ENCODE measurements around the gene PELI1.

PELI1 gene, protein sequence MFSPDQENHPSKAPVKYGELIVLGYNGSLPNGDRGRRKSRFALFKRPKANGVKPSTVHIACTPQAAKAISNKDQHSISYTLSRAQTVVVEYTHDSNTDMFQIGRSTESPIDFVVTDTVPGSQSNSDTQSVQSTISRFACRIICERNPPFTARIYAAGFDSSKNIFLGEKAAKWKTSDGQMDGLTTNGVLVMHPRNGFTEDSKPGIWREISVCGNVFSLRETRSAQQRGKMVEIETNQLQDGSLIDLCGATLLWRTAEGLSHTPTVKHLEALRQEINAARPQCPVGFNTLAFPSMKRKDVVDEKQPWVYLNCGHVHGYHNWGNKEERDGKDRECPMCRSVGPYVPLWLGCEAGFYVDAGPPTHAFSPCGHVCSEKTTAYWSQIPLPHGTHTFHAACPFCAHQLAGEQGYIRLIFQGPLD

DNA sequence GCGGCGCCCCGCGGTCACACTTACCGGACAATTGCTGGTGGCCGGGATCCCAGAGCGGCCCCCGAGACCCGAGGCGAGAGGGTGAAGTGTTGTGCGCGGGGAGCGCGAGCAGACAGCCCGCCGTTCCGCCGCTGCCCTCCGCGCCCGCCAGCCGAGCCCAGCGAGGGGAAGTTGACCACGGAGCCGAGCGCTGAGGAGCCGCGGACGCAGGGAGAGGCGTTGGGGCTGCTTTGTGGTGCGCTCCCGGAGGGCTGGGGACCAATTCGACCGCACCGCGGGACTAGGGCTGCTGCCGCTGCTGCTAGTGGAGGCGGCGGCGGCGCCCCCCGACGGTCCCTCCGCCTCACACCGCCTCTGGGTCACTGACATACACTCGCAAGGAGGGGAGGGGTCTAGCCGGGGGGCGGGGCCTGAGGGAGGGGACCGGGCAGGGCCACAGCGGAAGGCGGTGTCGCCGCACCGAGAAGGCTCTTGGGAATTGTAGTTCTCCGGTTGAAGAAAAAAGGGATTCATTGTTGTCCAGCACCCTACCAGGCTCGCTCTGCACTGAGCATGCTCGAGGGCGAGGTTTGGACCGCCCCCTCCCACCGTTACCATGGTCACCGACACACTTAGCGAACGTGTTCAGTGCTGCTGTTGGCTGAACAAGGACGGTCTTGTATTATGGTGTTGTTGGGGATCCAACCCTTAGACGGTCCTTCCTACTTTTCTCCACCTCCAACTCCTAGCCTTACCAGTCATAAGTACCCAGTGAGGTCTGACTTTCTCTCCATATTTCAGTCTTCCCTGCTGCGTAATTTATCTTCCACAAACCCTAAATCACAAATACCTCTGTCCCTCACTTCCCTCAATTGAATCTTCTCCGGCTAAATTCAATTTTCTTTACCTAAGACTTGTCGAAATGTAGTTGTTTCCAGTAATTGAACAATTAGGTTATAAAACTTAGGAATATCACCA, at the start of gene PELI1:
Gene PELI1, minus strand, starts transcription at position 364 of the 957 bp plus-strand sequence. CDS start 36,110 bp downstream, outside the sequence.
- peak; percentile 95 for DNase-seq (ENCODE audit: low read depth)

DNA sequence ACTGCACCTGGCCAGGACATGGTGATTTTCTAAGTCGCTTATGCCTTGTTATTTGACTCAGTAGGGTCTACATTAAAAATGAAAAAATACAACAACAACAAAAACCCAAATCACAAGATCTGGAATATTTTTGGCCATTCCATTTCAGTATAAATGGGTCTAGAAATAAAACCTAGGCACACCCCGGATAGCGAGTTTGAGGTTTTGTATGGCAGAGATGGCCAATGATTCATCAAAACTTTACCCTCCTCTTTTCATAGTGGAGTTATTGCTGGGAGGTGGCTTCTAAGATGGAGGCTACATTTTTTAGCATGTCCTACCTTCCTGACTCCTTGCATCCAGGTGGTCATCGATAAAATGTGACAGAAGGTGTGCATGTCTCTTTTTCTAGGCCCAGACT, 49.3 kb upstream of the PELI1 start:
- DNase-seq (ENCODE audit: low read depth): no peak

DNA sequence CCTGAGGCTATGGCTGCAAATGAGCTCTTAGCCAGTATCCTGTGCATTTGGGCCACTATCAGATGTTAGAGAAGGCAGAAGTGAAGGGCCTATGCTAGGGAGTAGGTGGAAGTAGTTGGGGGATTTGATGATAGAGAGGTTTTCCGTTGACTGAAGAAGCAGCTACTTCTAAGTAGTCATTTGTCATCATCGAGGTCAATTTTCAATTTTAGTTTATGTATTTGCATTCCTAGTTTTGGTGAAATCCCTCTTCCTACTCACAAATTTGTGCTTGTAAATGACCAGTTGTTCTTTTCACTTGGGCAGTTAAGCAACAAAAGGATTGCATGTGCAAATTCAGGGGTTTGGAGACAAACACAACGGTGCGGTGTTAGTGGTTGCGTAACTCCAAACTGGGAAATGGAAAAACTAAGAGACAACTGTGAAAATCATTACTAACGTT, 48.5 kb upstream of the PELI1 start:
- no peak for DNase-seq (ENCODE audit: low read depth)

DNA sequence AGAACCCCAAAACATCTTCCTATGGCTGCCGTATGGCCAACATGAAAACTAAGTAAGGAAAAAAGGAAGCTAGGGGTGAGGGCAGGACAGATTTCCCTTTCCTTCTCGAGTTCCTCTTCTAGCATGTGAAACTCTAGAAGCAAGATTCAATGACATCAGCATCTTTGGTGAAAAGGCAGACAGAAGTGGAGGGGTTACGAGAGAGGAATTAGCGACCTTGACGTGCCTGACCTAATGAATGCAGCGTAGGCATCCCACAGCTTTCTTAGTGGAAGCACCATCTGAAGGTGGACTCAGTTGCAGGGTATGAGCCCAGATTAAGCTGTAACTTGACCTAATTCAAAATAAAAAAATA, 47.9 kb upstream of the PELI1 start:
- DNase-seq (ENCODE audit: low read depth): peak; percentile 12

DNA sequence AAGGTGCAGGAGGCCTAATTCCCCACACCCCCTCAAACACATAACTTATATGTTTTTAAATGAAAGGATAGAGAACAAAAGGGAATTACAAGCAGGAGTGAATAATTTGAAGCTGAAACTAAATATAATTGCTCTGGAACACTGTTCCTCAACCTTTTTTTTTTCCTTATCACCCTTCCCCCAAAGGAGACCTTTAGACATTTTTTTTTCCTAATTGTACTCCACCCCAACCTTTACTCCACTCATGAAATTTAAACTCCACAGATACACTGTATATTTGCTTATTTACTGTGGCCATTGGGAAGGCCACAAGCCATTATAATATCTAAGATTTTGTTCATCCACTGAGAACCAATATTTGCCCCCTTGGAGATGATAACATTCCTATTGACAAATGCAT, 45.4 kb upstream of the PELI1 start:
- DNase-seq (ENCODE audit: low read depth): no peak

DNA sequence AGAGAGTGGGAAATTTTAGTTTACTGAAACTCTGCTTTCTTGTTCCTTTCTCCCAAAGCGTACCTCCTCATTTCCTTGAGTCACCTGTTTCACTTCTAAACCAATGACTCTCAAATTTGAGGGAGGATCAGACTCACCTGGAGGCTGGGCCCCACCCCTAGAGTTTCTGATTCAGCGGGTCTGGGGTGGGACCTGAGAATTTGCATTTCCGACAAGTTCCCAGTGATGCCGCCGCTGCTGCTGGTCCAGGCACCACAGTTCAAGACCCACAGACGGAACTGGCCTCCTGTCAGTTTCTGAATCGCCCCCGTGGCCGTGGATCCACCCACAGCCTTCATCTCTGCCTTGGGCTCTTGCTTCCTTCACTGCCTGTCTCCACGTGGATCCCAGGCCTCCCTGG, 44.9 kb upstream of the PELI1 start:
- no peak for DNase-seq (ENCODE audit: low read depth)

DNA sequence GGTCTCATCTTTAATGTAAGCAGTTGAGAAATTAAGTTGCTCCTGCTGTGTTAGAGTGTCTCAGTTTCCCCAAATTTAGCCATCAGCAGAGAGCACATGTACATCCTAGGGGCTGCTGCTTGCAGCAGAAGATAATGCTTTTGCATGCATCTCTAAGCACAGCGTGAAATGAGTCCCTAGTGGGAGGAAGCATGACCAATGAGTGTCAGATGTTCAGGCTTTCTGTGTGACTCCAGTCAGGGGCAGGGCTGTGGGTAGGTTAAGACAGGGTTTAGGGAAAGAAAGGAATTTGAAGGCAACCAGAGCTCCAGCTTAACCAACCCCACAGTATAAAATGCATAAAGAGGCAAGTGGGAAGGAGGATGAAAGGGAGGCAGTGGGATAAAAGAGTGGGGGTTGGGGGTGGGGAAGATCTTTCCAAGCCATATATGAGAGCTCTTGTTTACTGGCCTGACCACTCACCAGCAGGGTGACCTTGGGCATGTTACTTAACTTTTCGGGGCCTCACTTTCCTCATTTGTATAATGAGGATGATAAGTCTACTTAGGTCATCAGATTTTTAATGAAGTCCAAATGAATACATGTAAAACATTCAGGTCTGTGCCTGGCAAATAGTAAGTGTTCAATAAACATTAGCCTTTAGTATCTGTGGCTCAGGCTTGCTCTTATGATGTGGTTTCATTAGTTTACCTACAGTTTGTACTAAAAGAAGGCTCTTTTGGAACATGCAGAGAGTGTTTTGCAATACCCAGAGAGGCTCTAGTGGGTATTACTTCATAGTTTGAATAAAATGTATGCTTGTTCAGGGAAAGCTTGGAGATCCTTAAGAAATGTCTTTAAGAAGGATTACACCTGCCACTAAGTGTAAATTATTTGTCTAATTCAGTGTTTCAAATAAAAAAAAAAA, 42.7 kb upstream of the PELI1 start:
- DNase-seq (ENCODE audit: low read depth): no peak

DNA sequence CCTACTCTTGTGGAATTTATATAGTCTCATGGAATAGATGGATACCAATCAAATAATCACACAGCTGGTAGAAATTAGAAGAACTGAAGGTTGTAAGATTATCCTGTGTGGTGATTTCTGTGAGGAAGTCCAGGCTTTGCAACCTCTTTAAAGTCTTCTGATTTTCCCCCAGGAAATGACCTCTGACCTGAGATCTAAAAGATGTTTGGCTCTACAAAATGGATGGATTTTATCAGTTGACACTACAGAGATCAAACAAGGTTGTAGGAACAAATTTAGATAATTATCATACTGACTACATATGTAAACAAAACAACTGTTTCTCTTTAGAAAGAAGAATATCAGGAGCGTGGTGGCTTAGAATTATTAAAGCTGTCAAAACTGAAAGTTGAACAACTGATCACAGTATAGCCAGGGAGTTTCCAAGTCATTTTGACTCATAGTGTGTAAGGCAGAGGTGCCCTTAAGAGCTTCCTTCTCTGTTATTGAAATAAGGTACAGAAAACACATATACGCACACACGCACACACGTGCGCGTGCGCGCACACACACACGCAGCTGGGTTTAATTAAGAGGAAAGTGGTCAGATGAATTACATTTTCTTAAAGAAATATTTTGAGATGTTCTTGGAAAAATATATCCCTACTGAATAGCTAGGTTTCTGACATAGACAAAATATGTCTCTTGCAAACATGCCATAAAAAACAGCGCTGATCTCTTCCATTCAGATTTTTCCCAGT, 35.5 kb upstream of the PELI1 start:
- no peak for DNase-seq (ENCODE audit: low read depth)

DNA sequence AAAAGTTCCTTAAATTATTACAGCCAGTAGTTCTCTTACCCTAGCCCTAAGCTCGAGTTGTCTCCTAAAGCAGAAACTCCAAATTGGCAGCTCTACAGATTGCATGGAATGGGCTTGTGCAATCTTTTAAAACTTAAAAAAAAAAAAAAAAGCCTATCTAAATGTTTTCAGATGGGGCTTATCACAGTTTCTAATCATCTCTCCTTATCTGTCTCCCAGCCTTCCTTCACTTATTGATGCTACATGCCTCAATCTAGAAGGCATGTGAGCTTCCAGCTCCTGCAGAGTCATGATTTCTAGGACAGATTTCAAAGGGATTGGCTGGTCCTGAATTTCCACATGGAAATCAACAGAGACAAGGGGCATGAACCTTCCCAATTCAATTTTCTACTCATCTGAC, 33.1 kb upstream of the PELI1 start:
- DNase-seq (ENCODE audit: low read depth): no peak

DNA sequence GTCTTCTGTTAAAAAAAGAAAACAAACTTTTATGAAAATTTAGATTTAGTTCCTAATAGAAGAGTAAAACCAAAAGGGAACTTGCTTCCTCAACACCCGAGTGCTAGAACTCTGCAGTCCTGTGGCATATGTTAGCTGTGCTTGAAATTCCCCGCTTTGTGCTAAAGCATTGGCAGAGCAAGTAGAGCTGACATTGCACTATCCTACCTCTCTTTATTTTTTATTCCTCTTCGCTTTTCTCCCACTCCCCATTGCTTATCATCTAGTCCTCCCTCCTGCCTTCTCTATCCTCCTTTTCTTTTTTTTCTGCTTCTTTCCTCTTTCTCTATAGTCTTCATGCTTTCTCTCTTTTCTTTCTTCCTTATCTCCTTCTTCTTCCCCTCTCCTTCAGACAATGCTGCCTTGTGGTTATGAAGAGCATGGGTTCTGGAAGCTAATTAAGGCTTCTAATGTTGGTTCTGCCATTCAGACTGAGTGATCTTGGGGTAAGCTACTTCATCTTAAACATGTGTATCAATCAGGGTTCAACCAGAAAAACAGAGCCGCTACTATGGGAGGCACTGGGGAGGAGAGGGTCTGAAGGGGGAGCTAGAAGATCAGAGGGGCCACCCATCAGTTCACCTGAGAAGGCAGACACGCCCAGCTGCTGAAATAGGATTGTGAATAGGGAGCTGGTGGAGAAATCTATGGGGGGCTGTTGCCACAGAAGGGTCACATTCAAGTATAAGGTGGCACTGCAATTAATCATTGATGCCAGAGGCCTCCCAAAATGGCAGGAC, 31.4 kb upstream of the PELI1 start:
- DNase-seq (ENCODE audit: low read depth): no peak

DNA sequence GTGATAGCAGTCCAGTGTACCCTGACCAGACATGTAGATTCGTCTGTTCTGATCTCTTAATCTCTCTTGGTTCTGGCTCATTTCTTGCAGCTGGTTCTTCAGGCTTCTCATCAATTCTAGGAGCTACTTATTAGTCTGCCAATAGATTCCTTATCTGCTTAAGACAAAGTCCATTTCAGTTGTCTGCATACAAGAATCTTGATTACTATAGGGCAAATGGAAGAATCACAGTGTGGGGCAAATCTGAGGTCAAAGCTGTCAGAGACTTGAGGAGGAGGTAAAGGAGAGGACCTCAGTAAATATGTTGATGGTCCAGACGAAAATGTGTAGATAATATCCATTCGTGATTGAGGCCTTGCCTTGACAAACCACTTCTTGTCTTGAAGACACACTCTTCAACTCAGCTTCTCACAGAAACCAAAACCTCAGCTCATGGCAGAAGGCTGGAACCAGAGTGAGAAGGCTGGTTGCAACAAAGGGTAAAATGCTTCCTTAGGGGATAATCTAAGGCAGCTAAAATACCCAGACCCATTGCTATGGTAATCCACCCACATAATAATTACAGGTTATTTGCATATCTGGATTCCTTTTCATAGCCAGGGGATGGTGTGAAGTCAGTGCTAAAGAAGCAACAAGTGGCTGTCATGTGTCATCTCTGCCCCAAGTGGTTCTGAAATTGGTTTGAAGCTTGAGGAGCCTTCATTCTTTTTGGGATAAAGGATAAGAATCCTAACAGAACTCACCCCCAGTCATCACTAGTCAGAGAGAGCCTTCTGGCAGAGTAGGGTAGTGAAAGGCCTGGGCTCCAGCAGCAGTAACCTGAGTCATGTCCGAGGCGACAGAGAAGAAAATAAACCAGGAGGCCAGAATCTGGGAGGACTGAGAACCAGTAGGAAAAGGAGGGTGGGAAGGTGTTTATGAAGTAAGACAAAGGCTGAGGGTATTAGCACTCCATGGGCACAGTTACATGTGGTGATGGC, 29.2 kb upstream of the PELI1 start:
- DNase-seq (ENCODE audit: low read depth): no peak

DNA sequence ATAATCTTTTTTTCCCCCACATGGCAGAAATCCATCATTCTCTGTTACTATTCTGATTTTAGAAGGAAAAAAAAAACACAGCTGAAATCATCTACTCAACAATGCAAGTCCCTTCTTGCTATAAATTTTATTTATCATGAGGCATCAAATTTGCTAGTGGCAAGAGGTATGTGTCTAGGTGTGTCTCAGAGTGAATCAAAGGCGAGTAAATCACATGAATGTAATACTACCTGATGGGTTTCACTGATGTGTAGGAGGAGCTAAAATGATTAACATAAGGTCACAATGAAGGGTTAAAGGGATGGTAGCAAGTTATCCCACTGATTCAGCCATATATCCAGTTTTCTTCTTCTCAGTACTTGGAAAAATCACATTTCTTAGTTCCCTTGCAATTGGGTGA, 24.5 kb upstream of the PELI1 start:
- DNase-seq (ENCODE audit: low read depth): no peak

DNA sequence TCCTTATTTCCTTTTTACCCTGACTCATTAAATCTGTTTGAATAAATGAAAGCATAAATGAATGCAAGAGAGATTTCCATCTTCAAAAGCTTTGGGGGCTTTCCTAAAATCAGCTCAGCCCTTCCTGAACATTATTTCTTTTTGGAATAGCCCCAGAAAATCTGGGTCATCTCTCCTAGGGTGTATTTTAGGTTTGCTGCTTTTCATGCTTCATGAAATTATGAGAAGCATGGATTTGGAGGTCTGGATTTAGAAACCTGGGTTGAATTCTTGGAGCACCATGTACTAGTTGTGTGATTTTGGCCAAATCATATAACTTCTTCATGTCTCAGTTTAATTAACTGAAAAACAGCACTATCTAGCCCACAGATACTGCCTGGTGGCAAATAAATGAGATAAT, 24.0 kb upstream of the PELI1 start:
- DNase-seq (ENCODE audit: low read depth): no peak

DNA sequence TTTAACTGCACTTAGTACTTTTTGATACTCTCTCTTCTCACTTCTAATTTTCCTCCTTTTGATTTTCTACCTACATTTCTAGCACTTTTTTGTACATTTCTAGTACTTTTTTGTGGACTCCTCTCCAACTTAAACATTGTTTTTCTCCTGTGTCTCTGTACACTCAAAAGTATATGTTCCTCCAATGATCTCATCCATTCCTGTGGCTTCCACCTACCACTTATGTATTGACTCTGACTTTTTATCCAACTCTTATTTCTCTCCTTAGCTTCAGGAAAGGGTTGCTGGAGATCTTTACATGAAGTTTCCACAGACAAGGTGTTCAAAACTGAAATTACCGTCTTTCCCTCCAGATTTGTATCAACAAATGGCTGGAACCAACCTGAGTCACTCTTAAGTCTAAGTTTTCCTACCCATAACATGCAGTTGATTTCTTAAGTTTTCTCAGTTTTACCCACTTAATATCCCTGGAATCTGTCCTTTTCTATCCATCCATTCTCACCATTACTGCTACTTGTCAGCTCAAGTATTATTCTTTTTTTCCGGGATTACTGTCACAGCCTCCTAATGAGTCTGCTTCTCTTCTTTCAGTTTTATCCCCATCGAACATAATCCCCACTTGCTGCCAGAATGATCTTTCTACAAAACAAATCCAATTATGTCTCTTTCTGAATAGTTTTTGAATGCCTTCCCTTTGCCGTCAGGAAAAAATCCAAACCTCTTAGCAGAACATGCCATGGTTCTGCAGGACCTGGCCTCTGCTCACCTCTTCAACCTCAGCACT, 22.6 kb upstream of the PELI1 start:
- no peak for DNase-seq (ENCODE audit: low read depth)

DNA sequence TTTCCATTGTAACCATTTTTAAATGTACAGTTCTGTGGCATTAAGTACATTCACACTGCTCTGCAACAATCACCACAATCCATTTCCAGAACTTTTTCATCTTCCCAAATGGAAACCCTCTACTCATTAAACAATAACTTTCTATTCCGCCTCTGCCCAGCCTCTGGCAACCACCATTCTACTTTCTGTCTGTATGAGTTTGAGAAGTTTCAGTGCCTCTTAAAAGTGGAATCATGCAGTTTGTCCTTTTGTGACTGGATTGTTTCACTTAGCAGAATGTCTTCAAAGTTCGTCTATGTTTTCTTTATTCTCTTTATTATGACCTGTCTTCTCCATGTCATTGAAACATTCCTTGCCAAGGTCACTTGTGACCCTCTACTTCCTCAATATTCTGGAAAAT, 22.0 kb upstream of the PELI1 start:
- no peak for DNase-seq (ENCODE audit: low read depth)

DNA sequence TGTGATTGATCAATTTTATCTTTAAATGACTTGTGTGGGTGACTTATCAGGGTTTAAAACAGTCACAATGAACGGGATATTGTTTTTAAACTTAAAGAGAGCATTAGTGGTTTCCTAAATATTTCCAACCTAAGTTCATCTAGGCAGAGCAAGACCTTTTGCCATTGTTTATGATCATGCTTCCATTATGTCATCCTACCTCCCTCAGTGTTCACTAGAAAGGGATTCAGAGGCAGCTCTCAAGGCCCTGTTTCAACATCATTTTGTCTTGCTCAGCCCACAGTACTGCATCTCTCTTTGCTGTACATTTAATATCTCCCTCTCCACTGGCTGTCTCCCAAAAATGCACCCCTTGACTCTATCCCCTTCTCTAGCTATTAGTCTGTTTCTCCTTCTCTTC, 21.5 kb upstream of the PELI1 start:
- no peak for DNase-seq (ENCODE audit: low read depth)

DNA sequence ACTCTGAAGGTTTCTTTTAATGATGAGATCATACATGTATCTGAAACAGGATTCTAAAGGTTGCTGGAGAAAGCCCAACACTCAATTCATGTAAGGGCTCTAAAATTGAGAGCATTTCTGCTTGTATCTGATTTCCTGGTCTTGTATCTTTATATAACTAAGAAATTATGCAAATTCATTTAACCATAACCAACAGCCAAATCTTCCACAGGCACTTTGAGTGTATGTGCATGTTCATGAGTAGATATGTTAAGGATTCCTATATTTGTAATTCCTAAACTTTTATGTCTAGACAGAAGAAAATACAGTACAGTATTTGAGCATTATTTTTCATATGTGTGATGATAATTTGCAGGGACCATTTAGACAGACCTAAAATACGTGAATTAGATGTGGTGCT, 20.4 kb upstream of the PELI1 start:
- no peak for DNase-seq (ENCODE audit: low read depth)

DNA sequence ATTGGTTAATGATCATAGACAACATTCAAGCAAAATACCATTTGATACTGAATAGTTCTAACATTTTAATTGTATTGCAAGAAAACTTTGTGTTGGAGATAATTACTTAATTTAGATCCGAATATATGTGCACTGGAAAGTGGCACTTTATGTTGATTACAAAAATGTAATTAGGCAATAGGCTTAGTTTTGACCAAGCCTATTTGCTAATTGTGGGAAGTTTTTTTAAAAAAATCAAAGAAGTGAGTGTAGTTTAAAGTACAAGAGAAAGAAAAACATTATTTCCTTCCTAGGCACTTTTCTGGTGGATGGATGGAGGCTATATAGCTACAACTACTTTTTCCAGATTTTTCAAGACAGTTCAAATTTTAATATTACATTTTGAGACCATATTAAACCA, 18.3 kb upstream of the PELI1 start:
- no peak for DNase-seq (ENCODE audit: low read depth)

DNA sequence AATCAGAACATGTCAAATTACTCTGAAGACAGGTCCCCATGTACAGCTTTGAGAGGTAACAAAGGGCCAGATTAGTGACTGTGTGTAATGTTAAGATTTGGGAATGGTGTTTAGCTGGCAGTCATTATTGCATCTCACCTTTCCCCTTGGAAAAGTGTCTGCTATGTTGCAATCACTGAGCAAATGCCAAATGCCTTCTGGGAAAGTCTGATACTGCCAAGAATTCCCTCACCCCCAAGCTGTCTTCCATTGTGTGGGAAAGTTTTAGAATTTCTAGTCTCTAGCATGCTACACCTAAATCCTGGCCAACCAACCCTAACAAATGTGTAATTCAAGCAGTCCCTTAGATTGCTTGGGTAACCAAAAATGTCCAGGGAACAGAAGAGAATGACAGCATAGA, 13.6 kb upstream of the PELI1 start:
- no peak for DNase-seq (ENCODE audit: low read depth)
